Sigmoid colon (tissue), 4 donors: ENCODE data around the gene ANKHD1.

ENCODE experiments used
- CTCF ChIP-seq, 4 experiments: fragments of 450-650 bp in 3 of 4; fragments of 200-600 bp in 1 of 4; IDR thresholded peaks; one replicate each; pipeline ENCODE4 v1.5.1; 2016 to 2019; ENCODE audit warnings: antibody characterized with exemption in 4 of 4, mild to moderate bottlenecking in 3 of 4, moderate library complexity in 2 of 4
- POLR2AphosphoS5 ChIP-seq, 4 donors: sonication (generic); formaldehyde crosslinking; IDR thresholded peaks; one replicate each; pipeline ENCODE4 v1.6.1; 2017; ENCODE audit warnings: antibody characterized with exemption in 4 of 4

- no peak for TF ChIP-seq POLR2AphosphoS5 (IDR thresholded peaks at IDR 0.05)
- TF ChIP-seq CTCF (IDR thresholded peaks at IDR 0.05), result no peak
Measured at GRCh38 chr5:140483055-140483454, 81.4 kb downstream of the ANKHD1 start.
